ENCODE data around the gene LMAN1L. TPM values are rescaled to one million over a fixed set of nuclear protein-coding genes. Genes with fewer than 3 reads are reported as not detected.

LMAN1L gene
- polyA plus RNA-seq, 4 donors, result not detected

GRCh38 chr15:74792227-74793016 lies 20.2 kb upstream of the LMAN1L start:
- DNase-seq (ENCODE audit: low read depth in 4 of 4, low spot score in 2 of 4), result no peak

DNA sequence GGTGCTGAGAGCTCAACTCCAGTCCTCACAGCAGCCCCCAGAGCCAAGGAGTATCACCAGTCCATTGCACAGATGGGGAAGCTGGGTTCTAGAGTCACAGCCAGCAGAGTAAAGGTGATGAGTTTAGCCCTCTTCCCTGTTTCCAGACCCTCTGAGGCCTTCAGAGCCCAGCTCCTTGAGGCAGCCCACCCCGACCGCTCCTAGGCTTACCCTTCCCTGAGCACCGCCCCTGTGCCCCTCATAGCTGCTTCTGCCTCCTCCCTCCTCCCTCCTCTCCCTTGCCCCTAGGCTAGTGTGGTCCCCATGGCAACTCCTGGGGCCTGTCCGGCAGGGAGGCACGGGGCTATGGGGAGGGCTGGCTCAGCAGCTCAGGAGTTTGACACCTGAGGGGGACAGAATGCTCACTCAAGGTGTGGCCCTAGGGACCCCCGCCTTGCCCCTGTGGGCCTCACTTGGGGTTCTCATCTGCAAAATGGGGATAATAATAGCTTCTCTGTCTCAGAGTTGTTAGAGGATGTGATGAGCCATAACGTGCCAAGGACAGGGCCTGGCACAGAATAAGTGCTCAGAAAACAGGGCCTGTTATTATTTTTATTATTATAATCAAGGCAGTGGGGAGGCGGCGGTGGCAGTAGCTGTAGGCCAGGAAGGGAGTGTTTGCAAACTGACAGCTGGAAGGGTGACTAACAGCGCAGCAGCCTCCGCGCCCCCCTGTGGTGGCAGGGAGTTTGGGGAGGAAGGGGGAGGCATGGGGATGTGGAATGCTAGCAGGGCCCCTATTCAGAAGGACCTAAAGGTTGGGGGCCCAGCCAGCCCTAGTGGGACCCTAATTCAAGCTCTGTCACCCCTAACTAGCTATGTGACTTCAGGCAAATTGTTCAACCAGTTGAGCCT lies 19.3 kb upstream of the LMAN1L start:
- DNase-seq (ENCODE audit: low read depth in 4 of 4, low spot score in 2 of 4), result no peak

DNA sequence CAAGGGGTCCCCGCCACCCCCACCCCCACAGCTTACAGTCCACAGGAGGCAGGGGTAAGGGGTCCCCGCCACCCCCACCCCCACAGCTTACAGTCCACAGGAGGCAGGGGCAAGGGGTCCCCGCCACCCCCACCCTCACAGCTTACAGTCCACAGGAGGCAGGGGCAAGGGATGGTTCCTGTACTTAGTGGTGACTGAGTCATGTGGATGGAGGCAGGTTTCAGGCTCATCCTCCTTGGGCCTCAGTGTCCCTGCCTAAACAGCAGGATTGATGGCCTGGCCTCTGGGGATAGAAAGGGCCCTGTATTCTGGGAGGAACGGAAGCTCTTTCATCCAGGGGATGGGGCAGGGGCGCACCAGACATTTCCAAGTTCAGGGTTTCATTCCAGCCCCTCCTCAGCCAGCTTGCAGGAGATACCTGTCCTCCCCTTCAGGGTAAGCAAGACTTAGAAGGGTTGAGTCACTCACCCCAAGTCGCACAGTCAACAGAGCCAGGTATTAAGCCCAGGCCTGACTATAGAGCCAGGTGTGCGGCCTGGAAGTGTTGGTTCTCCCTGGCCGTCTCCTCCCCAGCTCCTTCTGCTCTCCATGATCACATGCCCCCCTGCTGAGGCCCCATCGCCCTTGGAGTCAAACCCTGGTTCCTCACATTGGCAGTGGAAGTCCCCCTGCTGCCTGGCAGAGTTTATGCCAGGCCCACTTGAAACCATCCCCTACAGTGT lies 18.2 kb upstream of the LMAN1L start:
- DNase-seq (ENCODE audit: low read depth in 4 of 4, low spot score in 2 of 4), result no peak

DNA sequence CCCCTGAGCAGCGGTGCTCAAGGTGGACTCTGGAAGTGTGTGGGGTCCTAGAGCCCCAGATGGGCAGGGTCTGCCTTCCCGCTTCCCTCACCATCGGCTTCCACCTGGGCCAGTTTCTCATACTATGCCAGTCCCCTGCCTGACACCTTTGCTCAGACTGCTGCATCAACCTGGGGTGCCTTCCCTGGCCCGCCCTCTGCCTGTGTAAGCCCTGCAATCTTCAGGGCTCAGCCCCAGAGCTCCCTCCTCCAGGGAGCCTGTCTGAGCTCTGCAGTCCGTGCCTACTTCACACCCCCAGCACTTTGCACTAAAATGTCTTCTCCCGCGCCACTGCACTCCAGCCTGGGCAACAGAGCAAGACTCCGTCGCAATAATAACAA lies 17.7 kb upstream of the LMAN1L start:
- DNase-seq (ENCODE audit: low read depth in 4 of 4, low spot score in 2 of 4), result no peak

- no peak for DNase-seq (ENCODE audit: low read depth in 4 of 4, low spot score in 2 of 4)
Measured at GRCh38 chr15:74795966-74796625, 16.5 kb upstream of the LMAN1L start.

- no peak for DNase-seq (ENCODE audit: low read depth in 4 of 4, low spot score in 2 of 4)
Measured at GRCh38 chr15:74798388-74799254, 14.0 kb upstream of the LMAN1L start.

DNA sequence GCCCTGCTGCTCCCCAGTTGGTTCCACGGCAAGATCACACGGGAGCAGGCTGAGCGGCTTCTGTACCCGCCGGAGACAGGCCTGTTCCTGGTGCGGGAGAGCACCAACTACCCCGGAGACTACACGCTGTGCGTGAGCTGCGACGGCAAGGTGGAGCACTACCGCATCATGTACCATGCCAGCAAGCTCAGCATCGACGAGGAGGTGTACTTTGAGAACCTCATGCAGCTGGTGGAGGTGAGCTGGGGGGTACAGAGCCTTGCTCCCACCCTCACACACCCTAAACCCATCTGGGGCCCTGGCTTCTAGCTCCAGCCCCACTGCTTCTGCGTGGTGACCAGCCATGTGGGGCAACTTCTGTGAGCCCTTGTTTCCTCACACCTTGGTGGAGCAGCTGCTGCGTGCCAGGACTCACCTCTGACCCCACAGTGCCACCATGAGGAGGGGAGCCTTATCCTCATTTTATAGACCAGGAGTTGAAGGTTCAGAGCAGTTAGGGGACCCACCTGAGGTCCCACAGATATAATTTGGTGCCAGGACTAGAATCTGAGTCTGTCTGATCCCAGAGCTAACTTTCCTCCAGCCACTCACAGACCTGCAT lies 13.3 kb upstream of the LMAN1L start:
- no peak for DNase-seq (ENCODE audit: low read depth in 4 of 4, low spot score in 2 of 4)

GRCh38 chr15:74799856-74800558 lies 12.6 kb upstream of the LMAN1L start:
- no peak for DNase-seq (ENCODE audit: low read depth in 4 of 4, low spot score in 2 of 4)

- DNase-seq (ENCODE audit: low read depth in 4 of 4, low spot score in 2 of 4), result no peak
Measured at GRCh38 chr15:74800559-74801094, 12.0 kb upstream of the LMAN1L start.

- no peak for DNase-seq (ENCODE audit: low read depth in 4 of 4, low spot score in 2 of 4)
Measured at GRCh38 chr15:74801311-74801997, 11.2 kb upstream of the LMAN1L start.

GRCh38 chr15:74802290-74802689 lies 10.3 kb upstream of the LMAN1L start:
- no peak for DNase-seq (ENCODE audit: low read depth in 4 of 4, low spot score in 2 of 4)

DNA sequence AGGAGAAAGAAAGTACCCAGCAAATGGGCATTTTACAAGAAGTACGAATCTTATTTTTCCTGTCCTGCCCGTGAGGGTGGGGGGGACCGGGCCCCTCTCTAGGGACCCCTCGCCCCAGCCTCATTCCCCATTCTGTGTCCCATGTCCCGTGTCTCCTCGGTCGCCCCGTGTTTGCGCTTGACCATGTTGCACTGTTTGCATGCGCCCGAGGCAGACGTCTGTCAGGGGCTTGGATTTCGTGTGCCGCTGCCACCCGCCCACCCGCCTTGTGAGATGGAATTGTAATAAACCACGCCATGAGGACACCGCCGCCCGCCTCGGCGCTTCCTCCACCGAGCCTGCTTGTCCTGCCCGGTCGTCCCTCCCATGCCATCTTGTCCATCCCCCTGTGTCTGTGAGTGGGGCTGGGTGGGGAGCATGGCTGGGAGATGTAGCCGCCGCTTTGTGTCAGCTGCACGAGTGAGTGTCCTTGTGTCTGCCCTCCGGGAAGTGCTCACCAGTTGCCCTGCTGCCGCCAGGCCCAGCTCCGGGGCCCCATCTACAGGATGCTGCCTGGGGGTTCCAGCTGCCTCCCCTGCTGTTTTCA lies 9.7 kb upstream of the LMAN1L start:
- no peak for DNase-seq (ENCODE audit: low read depth in 4 of 4, low spot score in 2 of 4)

DNA sequence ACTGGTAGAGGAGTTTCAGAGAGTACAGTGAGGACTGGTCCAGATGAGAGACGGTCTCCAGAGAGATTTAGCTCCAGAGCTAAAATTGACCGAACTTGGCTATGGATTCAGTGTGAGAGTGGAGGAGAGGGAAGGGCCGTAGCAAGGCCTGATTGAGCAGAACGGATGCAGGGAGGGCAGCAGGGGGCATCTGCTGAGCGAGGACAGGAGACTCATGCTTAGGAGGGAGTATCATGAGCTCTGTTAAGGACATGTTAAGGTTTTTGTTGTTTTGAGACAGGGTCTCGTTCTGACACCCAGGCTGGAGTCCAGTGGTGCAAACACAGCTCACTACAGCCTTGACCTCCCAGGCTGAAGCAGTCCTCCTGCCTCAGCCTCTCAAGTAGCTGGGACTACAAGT lies 7.7 kb upstream of the LMAN1L start:
- no peak for DNase-seq (ENCODE audit: low read depth in 4 of 4, low spot score in 2 of 4)

DNA sequence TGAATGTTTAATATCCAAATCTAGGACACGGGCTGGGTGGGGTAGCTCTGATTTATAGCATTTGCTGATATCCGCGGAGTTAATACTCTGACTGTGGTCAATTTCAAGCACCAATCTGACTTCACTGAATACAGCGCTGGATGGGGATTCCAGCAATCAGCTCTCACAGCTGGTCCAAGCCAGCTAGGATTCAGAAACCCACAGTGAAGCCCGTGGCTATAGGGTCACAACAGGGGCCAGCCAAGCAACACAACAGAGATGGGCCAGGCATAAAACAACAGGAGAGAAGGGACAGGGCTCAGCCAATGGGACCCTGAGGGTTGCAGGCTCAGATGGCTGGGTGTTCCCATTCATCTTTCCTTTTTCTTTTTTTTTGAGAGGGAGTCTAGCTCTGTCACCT lies 5.4 kb upstream of the LMAN1L start:
- no peak for DNase-seq (ENCODE audit: low read depth in 4 of 4, low spot score in 2 of 4)

- DNase-seq (ENCODE audit: low read depth in 4 of 4, low spot score in 2 of 4), result no peak
Measured at GRCh38 chr15:74808078-74808839, 4.4 kb upstream of the LMAN1L start.

DNA sequence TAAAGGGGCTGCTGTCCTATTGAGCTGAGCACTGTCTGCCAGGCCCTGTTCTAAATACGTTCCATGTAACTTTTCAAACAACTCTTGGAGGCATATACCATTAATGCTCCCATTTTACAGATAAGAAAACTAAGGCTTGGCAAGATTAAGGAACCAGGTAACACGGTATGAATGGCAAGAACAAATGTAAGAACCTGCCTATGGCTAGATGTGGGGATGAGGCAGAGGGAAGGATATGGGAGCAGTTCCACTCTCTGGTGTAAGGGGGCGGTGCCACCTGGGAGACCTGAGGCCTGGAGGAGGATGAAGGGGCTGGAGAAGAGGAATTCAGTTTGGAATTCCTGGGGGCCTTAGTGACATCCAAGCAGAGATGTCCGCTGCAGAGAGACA lies 3.8 kb upstream of the LMAN1L start:
- DNase-seq (ENCODE audit: low read depth in 4 of 4, low spot score in 2 of 4), result no peak

DNA sequence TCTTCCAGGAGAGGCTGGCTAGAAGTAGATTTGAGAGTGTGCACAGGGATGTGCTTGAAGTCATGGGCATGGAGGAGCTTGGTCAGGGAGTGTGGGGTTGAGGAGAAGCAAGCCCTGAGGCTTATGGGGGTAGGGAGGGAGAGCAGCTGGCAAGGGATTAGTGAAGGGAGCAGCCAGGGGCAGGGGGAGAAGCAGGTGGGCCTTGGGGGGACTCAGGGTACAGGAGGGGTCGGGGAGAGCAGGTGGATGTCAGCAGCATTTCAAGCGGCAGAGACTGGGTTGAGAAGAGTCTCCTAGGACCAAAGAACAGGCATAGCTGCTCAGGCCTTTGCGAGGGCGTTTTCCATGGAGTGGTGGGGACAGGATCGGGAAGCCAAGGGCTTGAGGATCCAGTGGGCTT lies 3.4 kb upstream of the LMAN1L start:
- no peak for DNase-seq (ENCODE audit: low read depth in 4 of 4, low spot score in 2 of 4)

Measured in left renal cortex interstitium (tissue), 4 donors.